T-cell (primary cell): ENCODE data around the gene FAM216B. TPM values are rescaled to one million over a fixed set of nuclear protein-coding genes. Genes with fewer than 3 reads are reported as not detected.

Experiments used
- ATAC-seq, 4 experiments: fragments of 200-7000 bp in 3 of 4; fragments of 150-1000 bp in 1 of 4; cut with Tn5 transposase; replicated peaks in 1 of 4; 1 replicate in 3 of 4; 2 replicates in 1 of 4; pipeline ENCODE4 v1.10.0; 2021; ENCODE audit warnings: moderate library complexity in 3 of 4, mild to moderate bottlenecking in 2 of 4, moderate number of reproducible peaks in 1 of 4
- CTCF ChIA-PET, 2 donors: fragments of 300-600 bp; sonication (Branson Sonifier 250); formaldehyde crosslinking; loops; one replicate each; lab custom pipeline; 2022; ENCODE audit warnings: antibody characterized with exemption in 2 of 2; lab: Charles Lee
- POLR2A ChIA-PET, 2 donors: fragments of 300-600 bp; sonication (Branson Sonifier 250); formaldehyde crosslinking; loops; one replicate each; lab custom pipeline; 2022; ENCODE audit warnings: antibody characterized with exemption in 2 of 2; lab: Charles Lee
- DNase-seq, 35 experiments: peaks; one replicate each; pipeline versions ENCODE4 v3.0.0 to v3.0.0-alpha.2; 2013 to 2023
- H3K27ac ChIP-seq: one replicate; pipeline ENCODE4 v1.5.1; 2013; ENCODE audit warnings: low read length
- H3K27me3 ChIP-seq, 2 experiments: replicated peaks in 1 of 2; 1 replicate in 1 of 2; 2 replicates in 1 of 2; pipeline versions ENCODE4 v1.6.1 to v1.7.0; 2013; ENCODE audit warnings: low read length in 1 of 2, mixed read lengths in 1 of 2; ENCODE audit not compliant: control insufficient read depth in 2 of 2, insufficient read depth in 2 of 2; ENCODE audit errors: extremely low read depth in 1 of 2
- H3K36me3 ChIP-seq, 2 donors: 1 replicate in 1 of 2; 2 replicates in 1 of 2; pipeline versions ENCODE4 v1.6.1 to v1.7.0; 2013; ENCODE audit warnings: low read length in 1 of 2; ENCODE audit not compliant: control insufficient read depth in 2 of 2, insufficient read depth in 1 of 2; ENCODE audit errors: extremely low read depth in 1 of 2
- H3K4me1 ChIP-seq, 2 experiments: 1 replicate in 1 of 2; 2 replicates in 1 of 2; pipeline versions ENCODE4 v1.6.1 to v1.7.0; 2013; ENCODE audit warnings: low read length in 2 of 2, mixed read lengths in 1 of 2; ENCODE audit not compliant: insufficient read depth in 2 of 2, control insufficient read depth in 1 of 2; ENCODE audit errors: extremely low read depth in 1 of 2
- H3K4me3 ChIP-seq, 2 donors: 1 replicate in 1 of 2; 2 replicates in 1 of 2; pipeline versions ENCODE4 v1.5.1 to v1.7.0; 2013; ENCODE audit warnings: mild to moderate bottlenecking in 2 of 2, low read length in 1 of 2, moderate library complexity in 1 of 2; ENCODE audit not compliant: control insufficient read depth in 1 of 2; ENCODE audit errors: extremely low read depth in 1 of 2
- H3K9me3 ChIP-seq: 2 replicates; pipeline ENCODE4 v1.7.0; 2013
- H3K27ac Mint-ChIP-seq, 2 donors: one replicate each; pipeline ENCODE4 v1.8.0; 2020 to 2021; ENCODE audit warnings: mild to moderate bottlenecking in 2 of 2, mixed read lengths in 2 of 2
- H3K27me3 Mint-ChIP-seq, 2 donors: one replicate each; pipeline ENCODE4 v1.8.0; 2021 to 2022; ENCODE audit warnings: mixed read lengths in 2 of 2
- H3K36me3 Mint-ChIP-seq: one replicate; pipeline ENCODE4 v1.8.0; 2021; ENCODE audit warnings: mixed read lengths
- H3K4me1 Mint-ChIP-seq, 3 donors: one replicate each; pipeline ENCODE4 v1.8.0; 2020 to 2022; ENCODE audit warnings: mixed read lengths in 3 of 3, mild to moderate bottlenecking in 1 of 3
- H3K4me3 Mint-ChIP-seq, 3 donors: one replicate each; pipeline ENCODE4 v1.8.0; 2020 to 2022; ENCODE audit warnings: mild to moderate bottlenecking in 3 of 3, mixed read lengths in 3 of 3, moderate library complexity in 3 of 3
- H3K9me3 Mint-ChIP-seq, 3 donors: one replicate each; pipeline ENCODE4 v1.8.0; 2020 to 2022; ENCODE audit warnings: mixed read lengths in 3 of 3
- WGBS: methylation state at CpG from one replicate; pipeline ENCODE4 v1.1.5; 2013; ENCODE audit warnings: missing lambda C conversion rate; ENCODE audit not compliant: insufficient coverage; 5-methylcytosine and 5-hydroxymethylcytosine counted together
- total RNA-seq, 35 experiments: library from RNA in 6 of 35; stranded (reverse) in 6 of 35; fragments of 120-200 nt in 1 of 35; gene quantifications; one replicate each; pipeline versions ENCODE4 v1.2.1 to v1.2.4 and lab custom pipeline; 2013 to 2026

FAM216B gene
- total RNA-seq, 5 donors from 2014 or later (not counting 1 experiment from before 2014, with no cell fraction given), result not detected

DNA sequence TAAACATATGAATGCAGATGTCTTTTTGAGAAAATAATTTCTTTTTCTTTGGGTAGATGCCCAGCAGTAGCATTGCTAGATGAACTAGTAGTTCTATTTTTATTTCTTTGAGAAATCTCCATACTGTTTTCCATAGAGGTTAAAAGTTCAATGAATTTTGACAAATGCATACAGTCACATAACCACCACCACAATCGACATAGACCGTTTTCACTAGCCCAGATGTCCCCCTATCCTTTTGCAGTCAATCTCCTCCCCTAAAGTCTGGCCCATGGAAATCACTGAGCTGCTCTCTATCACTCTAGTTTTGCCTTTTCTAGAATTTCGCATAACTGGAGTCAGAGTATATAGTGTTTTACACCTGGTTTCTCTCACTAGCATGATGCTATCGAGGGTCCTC is 10.8 kb downstream of the FAM216B start:
- H3K27ac Mint-ChIP-seq, result no peak overlapping the region
- no peaks in the 10 kb centered on the region for H3K9me3 Mint-ChIP-seq
- Histone ChIP-seq H3K9me3 (no peaks in the 10 kb centered on the region), H3K4me1 (no peaks in the 10 kb centered on the region), H3K4me3 (no peak overlapping the region), H3K27me3 (no peaks in the 10 kb centered on the region), H3K27ac (no peak overlapping the region), H3K36me3 (no peaks in the 10 kb centered on the region)
- peaks cover 16 to 26% of the 10 kb centered on the region in 2 donors for H3K27me3 Mint-ChIP-seq
- WGBS, result 92% methylated on average over 4 of the region's 4 CpGs
- H3K4me1 Mint-ChIP-seq, result no peaks in the 10 kb centered on the region
- no peak overlapping the region for H3K4me3 Mint-ChIP-seq
- no peak for DNase-seq
- ChIA-PET POLR2A (no interaction called here), CTCF (no interaction called here)
- no peak for ATAC-seq
- H3K36me3 Mint-ChIP-seq, result no peaks in the 10 kb centered on the region

DNA sequence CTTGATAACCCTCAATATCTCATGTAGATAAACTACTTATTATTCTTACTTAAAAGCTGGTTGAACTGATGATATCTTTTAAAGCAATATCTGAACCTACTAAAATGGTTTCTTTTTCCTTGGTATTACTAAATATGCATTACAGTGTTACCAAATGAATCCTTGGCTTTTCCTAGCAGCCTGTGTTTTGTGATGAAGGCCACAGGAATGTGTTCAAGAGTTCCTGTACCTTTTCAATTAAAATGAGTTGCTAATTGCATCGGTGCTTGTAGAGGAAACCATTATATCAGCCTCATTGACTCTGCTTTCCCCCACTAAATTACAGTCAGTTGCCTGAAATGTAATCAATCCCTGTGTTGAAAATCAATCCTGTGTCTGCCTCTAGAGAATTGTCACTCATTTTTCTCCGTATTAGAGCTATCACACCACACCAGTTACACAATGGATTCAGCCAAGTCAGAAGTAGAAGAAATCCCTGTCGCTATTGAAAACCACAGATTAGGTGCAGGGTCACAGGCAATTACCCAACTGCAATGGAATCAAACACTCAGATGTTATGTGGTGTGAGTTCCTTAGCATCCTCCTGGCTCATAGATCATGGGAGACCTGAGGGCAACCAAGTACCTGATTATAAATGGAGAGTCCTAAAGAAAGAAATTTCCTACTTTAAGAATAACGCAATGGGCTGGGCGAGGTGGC is 13.3 kb downstream of the FAM216B start:
- Mint-ChIP-seq H3K27ac (no peak overlapping the region), H3K36me3 (no peaks in the 10 kb centered on the region), H3K27me3 (peaks cover 16 to 27% of the 10 kb centered on the region in 2 donors), H3K9me3 (no peaks in the 10 kb centered on the region), H3K4me1 (no peaks in the 10 kb centered on the region), H3K4me3 (no peak overlapping the region)
- ChIA-PET CTCF (no interaction called here), POLR2A (no interaction called here)
- no peak overlapping the region for H3K4me3 ChIP-seq
- no peak overlapping the region for H3K27ac ChIP-seq
- H3K4me1 ChIP-seq, result no peaks in the 10 kb centered on the region
- whole genome bisulfite sequencing, result 75% methylated on average over 4 of the region's 5 CpGs
- no peaks in the 10 kb centered on the region for H3K27me3 ChIP-seq
- no peak for DNase-seq
- no peak for ATAC-seq
- no peaks in the 10 kb centered on the region for H3K36me3 ChIP-seq
- H3K9me3 ChIP-seq, result no peaks in the 10 kb centered on the region

DNA sequence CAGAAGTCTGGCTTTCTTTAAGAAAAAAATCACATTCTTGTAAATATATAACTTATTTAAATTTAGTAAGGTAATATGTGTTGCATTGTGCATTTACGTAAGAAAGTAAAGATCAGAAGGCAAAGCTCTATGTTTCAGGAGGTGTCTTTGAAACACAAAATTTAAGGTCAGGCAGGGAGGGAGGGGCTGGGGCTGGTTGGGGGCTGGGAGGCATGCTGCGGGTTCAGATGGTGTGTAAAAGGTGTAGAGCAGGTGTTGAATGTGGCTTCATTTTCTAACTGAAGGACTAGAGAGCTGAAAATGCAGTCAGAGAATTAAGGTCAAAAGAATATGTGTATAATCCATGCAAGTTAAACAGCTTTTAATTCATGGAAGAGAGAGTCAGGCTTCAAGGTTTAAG is 14.3 kb downstream of the FAM216B start:
- Histone ChIP-seq H3K9me3 (no peaks in the 10 kb centered on the region), H3K27me3 (no peaks in the 10 kb centered on the region), H3K4me1 (no peaks in the 10 kb centered on the region), H3K27ac (no peak overlapping the region), H3K4me3 (no peak overlapping the region), H3K36me3 (no peaks in the 10 kb centered on the region)
- H3K27me3 Mint-ChIP-seq, result peaks cover 16 to 27% of the 10 kb centered on the region in 2 donors
- 74% methylated on average over 2 of the region's 2 CpGs for WGBS
- no peaks in the 10 kb centered on the region for H3K36me3 Mint-ChIP-seq
- CTCF ChIA-PET, result no interaction called here
- no peak overlapping the region for H3K27ac Mint-ChIP-seq
- DNase-seq, result no peak
- H3K9me3 Mint-ChIP-seq, result no peaks in the 10 kb centered on the region
- no peak overlapping the region for H3K4me3 Mint-ChIP-seq
- POLR2A ChIA-PET, result no interaction called here
- no peaks in the 10 kb centered on the region for H3K4me1 Mint-ChIP-seq
- ATAC-seq, result no peak

DNA sequence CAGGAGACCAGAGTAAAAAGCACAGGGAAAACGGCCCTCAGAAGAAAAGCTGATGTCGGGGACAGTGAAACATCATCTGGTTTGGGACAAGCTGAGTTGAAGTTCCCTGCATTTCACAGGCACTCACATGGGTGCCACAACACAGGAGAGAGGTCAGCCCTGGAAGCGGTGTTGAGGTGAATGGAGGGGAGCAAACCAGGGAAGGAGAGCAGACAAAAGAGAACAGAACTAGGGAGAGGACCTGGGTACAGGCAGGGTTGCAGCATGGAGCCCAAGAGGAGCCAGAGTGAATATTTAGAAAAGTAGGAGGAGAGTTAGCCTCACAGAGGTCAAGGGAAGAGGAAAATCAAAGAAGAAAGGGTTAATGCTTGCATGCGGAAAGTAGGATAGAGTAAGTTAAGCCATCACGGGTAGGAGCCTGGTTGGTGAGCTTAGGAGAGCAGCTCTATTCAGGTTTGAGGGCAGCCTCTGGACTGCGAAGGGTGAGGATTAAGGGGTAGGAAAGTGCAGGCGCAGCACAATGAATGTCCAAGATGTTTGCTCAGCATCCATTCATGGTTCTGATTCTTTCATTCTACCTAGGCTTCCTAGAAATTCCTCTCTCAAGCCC is 15.5 kb downstream of the FAM216B start:
- no peaks in the 10 kb centered on the region for H3K9me3 ChIP-seq
- ChIA-PET CTCF (no interaction called here), POLR2A (no interaction called here)
- no peaks in the 10 kb centered on the region for H3K9me3 Mint-ChIP-seq
- no peak overlapping the region for H3K4me3 ChIP-seq
- no peaks in the 10 kb centered on the region for H3K27me3 ChIP-seq
- H3K4me3 Mint-ChIP-seq, result no peak overlapping the region
- peaks cover 16 to 27% of the 10 kb centered on the region in 2 donors for H3K27me3 Mint-ChIP-seq
- ATAC-seq (no peak), DNase-seq (no peak)
- no peaks in the 10 kb centered on the region for H3K36me3 Mint-ChIP-seq
- H3K27ac ChIP-seq, result no peak overlapping the region
- H3K27ac Mint-ChIP-seq, result no peak overlapping the region
- no peaks in the 10 kb centered on the region for H3K4me1 Mint-ChIP-seq
- H3K36me3 ChIP-seq, result no peaks in the 10 kb centered on the region
- 87% methylated on average over 6 of the region's 7 CpGs for WGBS
- no peaks in the 10 kb centered on the region for H3K4me1 ChIP-seq

DNA sequence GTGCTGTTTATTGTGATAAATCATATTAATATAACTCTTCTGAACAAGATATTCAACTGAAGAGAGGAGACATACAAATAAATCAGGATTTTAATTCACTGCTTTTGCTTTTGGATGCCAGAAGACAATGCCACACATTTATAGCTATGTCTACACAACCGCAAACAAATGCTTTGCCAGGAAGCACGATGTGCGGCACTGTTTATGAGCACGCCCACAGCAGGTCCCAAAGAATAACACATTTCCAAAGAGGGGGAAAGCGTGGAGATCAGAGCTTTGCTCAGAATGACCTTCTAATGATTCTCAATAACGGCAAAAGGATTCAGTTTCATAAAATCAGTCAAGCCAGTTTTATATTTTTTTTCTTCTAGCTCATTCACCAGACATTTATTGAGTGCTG is 16.7 kb downstream of the FAM216B start:
- Histone ChIP-seq H3K27me3 (no peaks in the 10 kb centered on the region), H3K4me1 (no peaks in the 10 kb centered on the region), H3K36me3 (no peaks in the 10 kb centered on the region), H3K27ac (no peak overlapping the region), H3K4me3 (no peak overlapping the region), H3K9me3 (no peaks in the 10 kb centered on the region)
- WGBS, result 80% methylated on average over 1 of the region's 6 CpGs
- Mint-ChIP-seq H3K4me1 (no peaks in the 10 kb centered on the region), H3K27me3 (peaks cover 16 to 27% of the 10 kb centered on the region in 2 donors), H3K9me3 (no peaks in the 10 kb centered on the region), H3K36me3 (no peaks in the 10 kb centered on the region), H3K27ac (no peak overlapping the region), H3K4me3 (no peak overlapping the region)
- ATAC-seq (no peak), DNase-seq (no peak)
- CTCF ChIA-PET, result no interaction called here
- POLR2A ChIA-PET, result no interaction called here

DNA sequence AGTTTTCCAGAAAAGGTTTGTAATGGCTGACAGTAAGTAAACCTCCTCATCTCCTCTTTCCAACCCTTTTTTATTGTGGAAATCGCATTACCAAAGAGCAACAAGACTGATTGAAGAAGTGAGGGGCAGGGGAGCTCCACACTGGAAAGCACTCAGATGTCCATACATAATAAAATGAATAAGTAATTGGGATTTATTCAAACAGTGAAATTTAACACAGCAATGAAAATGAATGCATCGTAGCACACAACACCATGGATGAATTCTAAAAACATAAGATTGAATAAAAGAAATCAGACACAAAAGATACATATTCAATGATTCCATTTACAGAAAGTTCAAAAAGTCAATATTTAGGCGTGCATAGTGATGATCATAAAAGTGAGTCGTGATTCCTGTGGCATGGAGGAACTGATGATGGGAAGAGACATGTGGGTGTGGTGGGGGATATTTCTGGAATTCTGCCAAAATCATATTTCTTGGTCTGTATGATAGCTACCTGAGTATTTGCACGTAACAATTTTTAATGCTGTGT is 18.8 kb downstream of the FAM216B start:
- no peak overlapping the region for H3K4me3 ChIP-seq
- DNase-seq (no peak), ATAC-seq (no peak)
- no peaks in the 10 kb centered on the region for H3K36me3 ChIP-seq
- POLR2A ChIA-PET, result no interaction called here
- no peaks in the 10 kb centered on the region for H3K27me3 ChIP-seq
- no peaks in the 10 kb centered on the region for H3K4me1 ChIP-seq
- peaks cover 10 to 22% of the 10 kb centered on the region in 2 donors for H3K27me3 Mint-ChIP-seq
- no peak overlapping the region for H3K4me3 Mint-ChIP-seq
- CTCF ChIA-PET, result no interaction called here
- no peaks in the 10 kb centered on the region for H3K36me3 Mint-ChIP-seq
- no peaks in the 10 kb centered on the region for H3K4me1 Mint-ChIP-seq
- H3K9me3 Mint-ChIP-seq, result no peaks in the 10 kb centered on the region
- WGBS, result 83% methylated on average over 2 of the region's 5 CpGs
- H3K9me3 ChIP-seq, result no peaks in the 10 kb centered on the region
- no peak overlapping the region for H3K27ac ChIP-seq
- no peak overlapping the region for H3K27ac Mint-ChIP-seq
